Neural crest cell (in vitro differentiated cells): ENCODE measurements around the gene TGFBR1. TPM values are rescaled to one million over a fixed set of nuclear protein-coding genes. Genes with fewer than 3 reads are reported as not detected.

Source experiments
- DNase-seq: peaks from one replicate; pipeline ENCODE4 v3.0.0; 2021; ENCODE audit warnings: low read depth, mixed read lengths, low spot score
- H3K27ac Mint-ChIP-seq: one replicate; pipeline ENCODE4 v1.8.0; 2021; ENCODE audit warnings: mild to moderate bottlenecking, mixed read lengths; ENCODE audit not compliant: unreplicated experiment
- H3K27me3 Mint-ChIP-seq: 2 replicates; pipeline ENCODE4 v1.8.0; 2021; ENCODE audit warnings: low read depth, mild to moderate bottlenecking, mixed read lengths
- H3K36me3 Mint-ChIP-seq: 2 replicates; pipeline ENCODE4 v1.8.0; 2021; ENCODE audit warnings: low read depth, mild to moderate bottlenecking, mixed read lengths
- H3K4me1 Mint-ChIP-seq: 2 replicates; pipeline ENCODE4 v1.8.0; 2021; ENCODE audit warnings: mixed read lengths
- H3K4me3 Mint-ChIP-seq: one replicate; pipeline ENCODE4 v1.8.0; 2021; ENCODE audit warnings: mild to moderate bottlenecking, mixed read lengths
- H3K9me3 Mint-ChIP-seq: 2 replicates; pipeline ENCODE4 v1.8.0; 2021; ENCODE audit warnings: mixed read lengths
- total RNA-seq: library from RNA; stranded (reverse); gene quantifications from 2 replicates; pipeline ENCODE4 v1.2.1, GENCODE V29; 2021
- TF ChIP-seq, protein P1 (sequence below): fragments of 200-600 bp; sonication (generic); conservative IDR thresholded peaks from 2 replicates; pipeline ENCODE4 v1.5.0; 2021; ENCODE audit warnings: antibody characterized with exemption, mild to moderate bottlenecking

TGFBR1 gene
- total RNA-seq, 1 donor from 2014 or later = 117 TPM

- H3K27me3 Mint-ChIP-seq = peaks cover 25% of the 10 kb centered on the region
- no peak overlapping the region for H3K4me3 Mint-ChIP-seq
- TF ChIP-seq, protein P1, sequence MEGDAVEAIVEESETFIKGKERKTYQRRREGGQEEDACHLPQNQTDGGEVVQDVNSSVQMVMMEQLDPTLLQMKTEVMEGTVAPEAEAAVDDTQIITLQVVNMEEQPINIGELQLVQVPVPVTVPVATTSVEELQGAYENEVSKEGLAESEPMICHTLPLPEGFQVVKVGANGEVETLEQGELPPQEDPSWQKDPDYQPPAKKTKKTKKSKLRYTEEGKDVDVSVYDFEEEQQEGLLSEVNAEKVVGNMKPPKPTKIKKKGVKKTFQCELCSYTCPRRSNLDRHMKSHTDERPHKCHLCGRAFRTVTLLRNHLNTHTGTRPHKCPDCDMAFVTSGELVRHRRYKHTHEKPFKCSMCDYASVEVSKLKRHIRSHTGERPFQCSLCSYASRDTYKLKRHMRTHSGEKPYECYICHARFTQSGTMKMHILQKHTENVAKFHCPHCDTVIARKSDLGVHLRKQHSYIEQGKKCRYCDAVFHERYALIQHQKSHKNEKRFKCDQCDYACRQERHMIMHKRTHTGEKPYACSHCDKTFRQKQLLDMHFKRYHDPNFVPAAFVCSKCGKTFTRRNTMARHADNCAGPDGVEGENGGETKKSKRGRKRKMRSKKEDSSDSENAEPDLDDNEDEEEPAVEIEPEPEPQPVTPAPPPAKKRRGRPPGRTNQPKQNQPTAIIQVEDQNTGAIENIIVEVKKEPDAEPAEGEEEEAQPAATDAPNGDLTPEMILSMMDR = no peak
- H3K4me1 Mint-ChIP-seq = peaks cover 3% of the 10 kb centered on the region
- peaks cover 14% of the 10 kb centered on the region for H3K36me3 Mint-ChIP-seq
- H3K27ac Mint-ChIP-seq = no peak overlapping the region
- no peak for DNase-seq
- no peaks in the 10 kb centered on the region for H3K9me3 Mint-ChIP-seq
Measured at GRCh38 chr9:99154356-99154755, 49.4 kb downstream of the TGFBR1 start.

- Mint-ChIP-seq H3K9me3 (no peaks in the 10 kb centered on the region), H3K4me3 (no peak overlapping the region), H3K36me3 (peaks cover 14% of the 10 kb centered on the region), H3K4me1 (peaks cover 9% of the 10 kb centered on the region), H3K27me3 (peaks cover 36% of the 10 kb centered on the region), H3K27ac (no peak overlapping the region)
- DNase-seq = no peak
- TF ChIP-seq, protein P1 = no peak
Measured at GRCh38 chr9:99155736-99156135, 50.8 kb downstream of the TGFBR1 start.

DNA sequence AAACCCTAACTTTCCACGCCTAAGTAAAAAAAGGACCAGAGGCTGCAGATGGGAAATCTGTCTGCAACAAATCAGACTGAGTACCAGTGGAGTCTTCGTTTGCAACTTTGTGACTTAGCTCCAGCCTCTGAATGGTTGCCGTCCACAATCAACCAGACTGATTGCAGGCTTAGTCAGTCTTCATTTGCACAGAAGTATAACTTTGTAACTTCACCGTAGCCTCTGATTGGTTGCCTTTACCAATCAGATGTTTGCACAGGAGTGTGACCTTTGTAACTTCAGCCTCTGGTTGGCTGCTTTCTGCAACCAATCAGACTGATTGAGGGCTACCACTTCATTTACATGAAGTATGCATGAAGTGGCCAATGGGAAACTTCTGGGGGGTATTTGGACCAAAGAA, 53.7 kb downstream of the TGFBR1 start:
- H3K4me3 Mint-ChIP-seq = no peak overlapping the region
- TF ChIP-seq, protein P1 = no peak

DNA sequence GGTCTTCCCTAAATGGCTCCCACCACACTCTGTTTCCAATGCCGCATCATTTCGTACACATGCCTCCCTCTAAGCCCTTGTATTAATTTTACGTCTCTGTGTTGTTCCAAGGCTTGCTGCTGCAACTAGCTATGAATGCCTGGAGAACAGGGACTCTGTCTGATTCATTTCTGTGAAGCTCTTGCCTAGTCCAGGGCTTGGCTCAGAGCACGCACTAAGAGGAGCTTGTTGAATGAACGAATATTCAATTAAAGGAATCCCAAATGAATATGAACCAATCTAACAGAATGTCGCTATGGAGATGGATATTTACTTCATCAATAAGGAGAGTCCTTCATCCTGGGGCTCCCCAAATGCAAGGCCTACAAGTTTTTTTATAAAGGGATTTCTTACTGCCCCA, 55.3 kb downstream of the TGFBR1 start:
- H3K4me3 Mint-ChIP-seq = no peak overlapping the region
- H3K4me1 Mint-ChIP-seq = peaks cover 14% of the 10 kb centered on the region
- H3K36me3 Mint-ChIP-seq = no peaks in the 10 kb centered on the region
- no peaks in the 10 kb centered on the region for H3K9me3 Mint-ChIP-seq
- H3K27me3 Mint-ChIP-seq = peaks cover 61% of the 10 kb centered on the region
- TF ChIP-seq, protein P1 = no peak
- H3K27ac Mint-ChIP-seq = no peak overlapping the region
- no peak for DNase-seq

More for the DNA sequence above, 53.7 kb downstream of the TGFBR1 start:
- H3K36me3 Mint-ChIP-seq = peaks cover 5% of the 10 kb centered on the region
- H3K4me1 Mint-ChIP-seq = peaks cover 14% of the 10 kb centered on the region
- no peak for DNase-seq
- H3K9me3 Mint-ChIP-seq = no peaks in the 10 kb centered on the region
- no peak overlapping the region for H3K27ac Mint-ChIP-seq
- peaks cover 51% of the 10 kb centered on the region for H3K27me3 Mint-ChIP-seq

DNA sequence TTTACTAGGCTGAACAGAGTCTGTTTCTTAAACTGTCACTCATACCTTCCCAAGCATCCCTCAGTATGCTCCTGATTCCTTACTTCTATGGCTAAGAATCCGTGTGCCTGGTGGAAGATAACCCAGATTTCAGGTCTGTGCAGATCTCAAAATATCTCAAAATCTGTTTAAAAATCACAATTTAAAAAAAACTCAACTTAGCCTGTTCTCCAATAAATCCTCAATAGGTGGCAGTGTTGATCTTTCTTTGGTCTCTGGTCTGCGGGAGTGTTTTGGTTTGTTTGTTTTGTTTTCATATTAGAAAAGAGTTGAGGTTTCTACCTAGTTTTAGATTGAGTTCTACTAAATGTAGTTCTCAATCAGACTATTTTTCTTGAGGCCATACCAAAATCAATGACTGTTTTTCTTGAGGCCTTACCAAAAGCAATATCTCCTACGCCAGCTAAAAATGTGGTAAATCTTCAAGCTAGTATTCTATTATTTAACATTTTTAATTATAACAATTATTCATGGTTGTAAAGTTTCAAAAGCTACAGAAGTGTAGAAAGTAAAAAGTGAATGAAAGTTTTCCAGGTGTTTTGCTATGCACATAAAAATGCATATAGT, 57.9 kb downstream of the TGFBR1 start:
- H3K4me1 Mint-ChIP-seq = peaks cover 14% of the 10 kb centered on the region
- no peaks in the 10 kb centered on the region for H3K9me3 Mint-ChIP-seq
- H3K27ac Mint-ChIP-seq = no peak overlapping the region
- H3K36me3 Mint-ChIP-seq = no peaks in the 10 kb centered on the region
- H3K27me3 Mint-ChIP-seq = peaks cover 66% of the 10 kb centered on the region
- TF ChIP-seq, protein P1 = peak; percentile 81
- DNase-seq = no peak
- no peak overlapping the region for H3K4me3 Mint-ChIP-seq
